HepG2 (cell line): Measurements from ENCODE around the gene SP6. TPM values are rescaled to one million over a fixed set of nuclear protein-coding genes. Genes with fewer than 3 reads are reported as not detected.
A peak's percentile ranks its signal among the peaks of the same experiment; 100 is the strongest.

ENCODE experiments used
- ATAC-seq: fragments of 200-7000 bp; cut with Tn5 transposase; 3 replicates; pipeline ENCODE4 v1.9.1; 2020; ENCODE audit warnings: mild to moderate bottlenecking, moderate library complexity
- BruUV-seq: library from RNA; stranded (reverse); fragments of 400-500 nt; replicated peaks from 2 replicates; lab custom pipeline; 2021; lab: Mats Ljungman, UMichigan
- CTCF ChIA-PET: fragments of 300-600 bp; formaldehyde crosslinking; extraction: SDS; loops from one replicate; lab custom pipeline; 2021; ENCODE audit warnings: low total read pairs, inconsistent platforms, low intra/inter-chr PET ratio; lab: Yijun Ruan, JAX
- POLR2A ChIA-PET: fragments of 350-600 bp; sonication (Branson Sonifier 250); formaldehyde crosslinking; loops from one replicate; lab custom pipeline; 2020; ENCODE audit warnings: antibody characterized with exemption, inconsistent platforms; lab: Yijun Ruan, JAX
- DNase-seq: peaks from one replicate; pipeline ENCODE4 v3.0.0-alpha.2; 2015; ENCODE audit warnings: low spot score
- FAIRE-seq: peaks from 3 replicates; lab custom pipeline; 2011; peaks lifted over from hg19 to GRCh38; lab: Jason Lieb, UNC
- H2AFZ ChIP-seq: one replicate; pipeline ENCODE4 v1.6.1; 2011; ENCODE audit warnings: low read length, inconsistent platforms
- H3K27ac ChIP-seq: fragments of 300-600 bp; 3 replicates; pipeline ENCODE4 v1.8.0; 2011; ENCODE audit warnings: mixed run types, mild to moderate bottlenecking, mixed read lengths, low read length, inconsistent platforms; ENCODE audit not compliant: insufficient read depth; ENCODE audit errors: extremely low read length
- H3K27me3 ChIP-seq, 2 experiments: fragments of 200-600 bp in 1 of 2; 2 replicates in 1 of 2; 3 replicates in 1 of 2; pipeline versions ENCODE4 v1.6.0 to v1.8.0; 2011; ENCODE audit warnings: low read length in 2 of 2, mild to moderate bottlenecking in 2 of 2, moderate library complexity in 2 of 2, inconsistent platforms in 1 of 2; ENCODE audit not compliant: insufficient read depth in 2 of 2, control insufficient read depth in 1 of 2
- H3K36me3 ChIP-seq, 2 experiments: fragments of 200-600 bp in 1 of 2; replicated peaks in 1 of 2; 2 replicates in 1 of 2; 3 replicates in 1 of 2; pipeline versions ENCODE4 v1.5.1 to v1.8.0; 2011; ENCODE audit warnings: low read length in 2 of 2, inconsistent platforms in 1 of 2; ENCODE audit not compliant: insufficient read depth in 2 of 2, control insufficient read depth in 1 of 2
- H3K4me1 ChIP-seq: 2 replicates; pipeline ENCODE4 v1.5.1; 2012; ENCODE audit warnings: low read length, inconsistent platforms; ENCODE audit not compliant: insufficient read depth
- H3K4me2 ChIP-seq: 2 replicates; pipeline ENCODE4 v1.6.0; 2011; ENCODE audit warnings: low read depth, low read length, inconsistent platforms
- H3K4me3 ChIP-seq, 3 experiments: fragments of 200-600 bp in 1 of 3; sonication (generic), shearing (Covaris generic) in 1 of 3; replicated peaks in 1 of 3; 2 replicates each; pipeline ENCODE4 v1.5.1; 2011 to 2016; ENCODE audit warnings: low read length in 3 of 3, inconsistent platforms in 2 of 3, low read depth in 2 of 3, mild to moderate bottlenecking in 2 of 3, control low read depth in 1 of 3, mixed read lengths in 1 of 3; ENCODE audit not compliant: insufficient read depth in 1 of 3
- H3K79me2 ChIP-seq: one replicate; pipeline ENCODE4 v1.6.1; 2011; ENCODE audit warnings: low read length, inconsistent platforms; ENCODE audit not compliant: insufficient read depth
- H3K9ac ChIP-seq: 2 replicates; pipeline ENCODE4 v1.6.0; 2011; ENCODE audit warnings: mild to moderate bottlenecking, low read depth, low read length, inconsistent platforms; ENCODE audit not compliant: insufficient read depth
- H3K9me3 ChIP-seq: 2 replicates; pipeline ENCODE4 v1.5.1; 2012; ENCODE audit warnings: mild to moderate bottlenecking, low read length
- H4K20me1 ChIP-seq: 2 replicates; pipeline ENCODE4 v1.6.0; 2011; ENCODE audit warnings: inconsistent platforms, mild to moderate bottlenecking, low read length, moderate library complexity; ENCODE audit not compliant: insufficient read depth
- AGO2 ChIP-seq: fragments of 200-400 bp; formaldehyde crosslinking; optimal IDR thresholded peaks from 2 replicates; pipeline ENCODE3; 2017; ENCODE audit warnings: mild to moderate bottlenecking, low read depth, low read length, moderate library complexity
- GTF3A ChIP-seq: sonication (generic); formaldehyde crosslinking; conservative IDR thresholded peaks from 2 replicates; pipeline ENCODE4 v1.4.0; 2020; ENCODE audit warnings: mild to moderate bottlenecking, missing genetic modification reagents
- JUND ChIP-seq: sonication (generic); formaldehyde crosslinking; IDR thresholded peaks from 2 replicates; pipeline ENCODE4 v1.8.0; 2022; ENCODE audit warnings: mild to moderate bottlenecking, missing genetic modification reagents
- RBFOX2 ChIP-seq: fragments of 200-400 bp; formaldehyde crosslinking; IDR thresholded peaks from 2 replicates; pipeline ENCODE4 v1.6.1; 2017; ENCODE audit warnings: low read depth, mild to moderate bottlenecking, low read length
- ZBTB3 ChIP-seq: sonication (generic); formaldehyde crosslinking; IDR thresholded peaks from 2 replicates; pipeline ENCODE4 v1.4.0; 2020; ENCODE audit warnings: low read depth, mild to moderate bottlenecking, moderate library complexity, missing genetic modification reagents, borderline replicate concordance
- ZFYVE20 ChIP-seq: sonication (generic); formaldehyde crosslinking; IDR thresholded peaks from 2 replicates; pipeline ENCODE4 v1.8.0; 2023; ENCODE audit warnings: low read depth, mild to moderate bottlenecking, moderate library complexity, missing genetic modification reagents, borderline replicate concordance
- ZNF282 ChIP-seq: fragments of 450-650 bp; IDR thresholded peaks from 2 replicates; pipeline ENCODE4 v1.6.1; 2018; ENCODE audit not compliant: partially characterized antibody
- ZNF558 ChIP-seq: sonication (generic); formaldehyde crosslinking; IDR thresholded peaks from 2 replicates; pipeline ENCODE4 v1.9.0; 2022; ENCODE audit warnings: mild to moderate bottlenecking, missing genetic modification reagents, borderline replicate concordance
- ZNF782 ChIP-seq: sonication (generic); formaldehyde crosslinking; IDR thresholded peaks from 2 replicates; pipeline ENCODE4 v1.4.0; 2020; ENCODE audit warnings: missing genetic modification reagents, mild to moderate bottlenecking, borderline replicate concordance
- ZSCAN22 ChIP-seq: sonication (generic); formaldehyde crosslinking; IDR thresholded peaks from 2 replicates; pipeline ENCODE4 v1.4.0; 2020; ENCODE audit warnings: mild to moderate bottlenecking, missing genetic modification reagents
- WGBS: methylation state at CpG from one replicate; pipeline ENCODE4 v1.1.6; 2017; ENCODE audit warnings: low lambda C conversion rate; 5-methylcytosine and 5-hydroxymethylcytosine counted together
- in situ Hi-C: cut with HindIII; loops from 2 replicates; pipeline ENCODE4 v1.10.0; 2017; ENCODE audit warnings: low pct_unique_long_range_greater_than_20kb; ENCODE audit not compliant: extremely low pct_ligation_motif_present
- intact Hi-C: fragments of 100-400 bp; cut with micrococcal nuclease; formaldehyde crosslinking; loops from one replicate; pipeline ENCODE4 v1.10.0; 2022; ENCODE audit not compliant: unreplicated experiment
- polyA plus RNA-seq, 8 experiments: library from polyadenylated mRNA; depleted of rRNA in 3 of 8; stranded (reverse) in 7 of 8; unstranded in 1 of 8; fragments of >200 nt; fragmentation: Illumina TruSeq in 4 of 8; extraction: Trizol in 4 of 8; gene quantifications; 2 replicates each; pipeline versions ENCODE4 v1.2.1 to v1.2.3, GENCODE V29; 2011 to 2016; ENCODE audit warnings: low read depth in 4 of 8, missing spikeins in 1 of 8, mixed read lengths in 1 of 8; ENCODE audit not compliant: insufficient read depth in 1 of 8
- total RNA-seq, 5 experiments: library from RNA; depleted of rRNA; stranded (reverse); fragments of >200 nt; fragmentation: Illumina TruSeq; extraction: Trizol; gene quantifications; 2 replicates each; pipeline ENCODE4 v1.2.3, GENCODE V29; 2016; ENCODE audit warnings: low read depth in 1 of 5
- TF ChIP-seq, protein P1 (sequence below): sonication (generic); formaldehyde crosslinking; IDR thresholded peaks from 2 replicates; pipeline ENCODE4 v1.9.0; 2021; ENCODE audit warnings: missing genetic modification reagents, mild to moderate bottlenecking, borderline replicate concordance
- TF ChIP-seq, protein P2 (sequence below): sonication (generic); formaldehyde crosslinking; IDR thresholded peaks from 2 replicates; pipeline ENCODE4 v1.5.0; 2020; ENCODE audit warnings: missing genetic modification reagents

Gene SP6
- total and polyA plus RNA-seq, 2 of the 13 experiments (the other 11 are each of a cell fraction or from before 2014, with no cell fraction given) = 0.07 TPM

DNA sequence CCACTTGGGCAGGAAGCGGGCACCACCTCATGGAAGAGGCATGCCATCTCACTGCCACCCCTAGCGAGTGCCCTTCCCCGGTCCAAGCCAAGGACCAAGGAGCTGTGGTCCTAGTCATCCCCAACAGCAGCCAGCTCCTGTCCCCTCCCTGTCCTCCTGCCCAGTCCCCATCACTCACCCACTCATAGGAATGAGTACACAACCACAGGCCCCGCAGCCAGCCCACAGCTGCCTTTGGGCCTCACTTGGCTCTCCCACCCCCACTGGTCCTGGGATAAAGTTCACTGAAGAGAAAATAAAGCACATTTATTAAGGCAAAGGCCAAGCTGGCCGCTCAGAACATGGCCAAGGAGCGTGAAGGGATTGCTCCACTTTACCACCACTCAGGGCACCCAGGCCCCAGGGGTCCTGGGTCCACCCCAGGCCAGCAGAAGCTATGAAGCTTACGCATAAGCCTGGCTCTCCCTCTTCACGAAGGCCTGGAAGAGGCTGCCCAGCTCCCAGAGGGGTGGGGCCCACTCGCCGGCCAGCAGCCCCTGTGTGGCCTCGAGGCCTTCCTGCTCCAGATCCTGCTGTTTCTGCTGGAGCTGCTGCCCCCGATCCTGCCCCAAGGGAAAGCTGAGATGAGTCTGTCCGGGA, 13.4 kb downstream of the SP6 start (continued):
- no peak for TF ChIP-seq ZBTB3
- no peak for TF ChIP-seq ZNF782 (CRISPR knock-in tag)
- TF ChIP-seq ZNF282 = no peak
- TF ChIP-seq ZNF558 (CRISPR knock-in tag) = no peak
- TF ChIP-seq, protein P1, sequence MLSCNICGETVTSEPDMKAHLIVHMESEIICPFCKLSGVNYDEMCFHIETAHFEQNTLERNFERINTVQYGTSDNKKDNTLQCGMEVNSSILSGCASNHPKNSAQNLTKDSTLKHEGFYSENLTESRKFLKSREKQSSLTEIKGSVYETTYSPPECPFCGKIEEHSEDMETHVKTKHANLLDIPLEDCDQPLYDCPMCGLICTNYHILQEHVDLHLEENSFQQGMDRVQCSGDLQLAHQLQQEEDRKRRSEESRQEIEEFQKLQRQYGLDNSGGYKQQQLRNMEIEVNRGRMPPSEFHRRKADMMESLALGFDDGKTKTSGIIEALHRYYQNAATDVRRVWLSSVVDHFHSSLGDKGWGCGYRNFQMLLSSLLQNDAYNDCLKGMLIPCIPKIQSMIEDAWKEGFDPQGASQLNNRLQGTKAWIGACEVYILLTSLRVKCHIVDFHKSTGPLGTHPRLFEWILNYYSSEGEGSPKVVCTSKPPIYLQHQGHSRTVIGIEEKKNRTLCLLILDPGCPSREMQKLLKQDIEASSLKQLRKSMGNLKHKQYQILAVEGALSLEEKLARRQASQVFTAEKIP (CRISPR knock-in tag) = no peak
- TF ChIP-seq ZFYVE20 = no peak

DNA sequence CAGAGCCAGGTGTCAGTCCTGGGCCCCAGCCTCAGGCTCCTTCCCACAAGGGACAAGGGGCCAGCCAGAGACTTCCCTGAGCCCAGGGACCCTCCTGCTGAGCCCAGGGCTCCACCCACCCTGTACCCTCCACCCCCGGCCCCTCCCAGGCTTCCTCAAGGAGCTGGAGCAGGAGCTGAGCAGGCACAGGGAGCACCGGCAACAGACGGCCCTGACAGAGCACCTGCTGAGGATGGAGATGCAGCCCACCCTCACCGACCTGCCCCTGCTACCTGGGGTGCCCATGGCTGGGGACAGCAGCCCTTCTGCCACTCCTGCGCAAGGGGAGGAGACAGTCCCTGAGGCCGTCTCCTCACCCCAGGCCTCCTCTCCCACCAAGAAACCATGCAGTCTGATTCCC, 14.4 kb downstream of the SP6 start:
- no peak overlapping the region for H3K9ac ChIP-seq
- ChIA-PET CTCF (no interaction called here), POLR2A (interaction anchor here (0.9 to 2.3 kb wide), 2 partner anchors 59 to 134 kb away, joined by 4 to 12 read pairs; partner anchors contain the start of genes CDK5RAP3 and SP2)
- intact Hi-C loops = no loop called here
- H3K27me3 ChIP-seq = no peaks in the 10 kb centered on the region; a peak in 1 of 5 replicates
- no peak for ATAC-seq
- WGBS = 94% methylated on average over 6 of the region's 6 CpGs
- FAIRE-seq = no peak
- H3K79me2 ChIP-seq = peaks cover 10% of the 10 kb centered on the region
- H3K4me1 ChIP-seq = peaks cover 47% of the 10 kb centered on the region
- H3K9me3 ChIP-seq = no peaks in the 10 kb centered on the region
- H3K4me3 ChIP-seq = no peak overlapping the region
- H3K27ac ChIP-seq = no peak overlapping the region
- in situ Hi-C loops = no loop called here
- no peak for DNase-seq
- H2AFZ ChIP-seq = no peak overlapping the region
- no peaks in the 10 kb centered on the region for H4K20me1 ChIP-seq
- no TSS peak for BruUV-seq
- H3K36me3 ChIP-seq = no peaks in the 10 kb centered on the region; a peak in 2 of 5 replicates
- H3K4me2 ChIP-seq = no peak overlapping the region
- TF ChIP-seq GTF3A (CRISPR knock-in tag) (no peak), JUND (no peak), ZSCAN22 (CRISPR knock-in tag) (no peak), AGO2 (peak; percentile 37), RBFOX2 (0 out of 2 replicates have a peak, but pooled peaks have one; percentile 49)
- TF ChIP-seq, protein P2, sequence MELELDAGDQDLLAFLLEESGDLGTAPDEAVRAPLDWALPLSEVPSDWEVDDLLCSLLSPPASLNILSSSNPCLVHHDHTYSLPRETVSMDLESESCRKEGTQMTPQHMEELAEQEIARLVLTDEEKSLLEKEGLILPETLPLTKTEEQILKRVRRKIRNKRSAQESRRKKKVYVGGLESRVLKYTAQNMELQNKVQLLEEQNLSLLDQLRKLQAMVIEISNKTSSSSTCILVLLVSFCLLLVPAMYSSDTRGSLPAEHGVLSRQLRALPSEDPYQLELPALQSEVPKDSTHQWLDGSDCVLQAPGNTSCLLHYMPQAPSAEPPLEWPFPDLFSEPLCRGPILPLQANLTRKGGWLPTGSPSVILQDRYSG (CRISPR knock-in tag) = no peak
